HG03095 (cell line): Measurements from ENCODE around the gene AHCYL2.
"Not testable (repeated sequence)": the region's sequence is repeated elsewhere in the genome, so short reads cannot be mapped to it uniquely, and the experiment has no call there.

ENCODE experiments used
- ATAC-seq: cut with Tn5 transposase; IDR thresholded peaks from one replicate; pipeline ENCODE4 v1.9.1; 2021; ENCODE audit warnings: moderate library complexity; ENCODE audit not compliant: unreplicated experiment

Gene AHCYL2

GRCh38 chr7:129282865-129283264 is 58.0 kb downstream of the AHCYL2 start:
- ATAC-seq, result no peak

GRCh38 chr7:129283936-129284335 is 59.1 kb downstream of the AHCYL2 start:
- no peak for ATAC-seq

GRCh38 chr7:129285111-129285510 is 60.3 kb downstream of the AHCYL2 start:
- ATAC-seq, result no peak

- no peak for ATAC-seq
Measured at GRCh38 chr7:129292861-129293260, 68.0 kb downstream of the AHCYL2 start.

- ATAC-seq, result no peak
Measured at GRCh38 chr7:129295015-129295423, 70.2 kb downstream of the AHCYL2 start.

GRCh38 chr7:129298268-129298893 is 73.6 kb downstream of the AHCYL2 start:
- ATAC-seq, result no peak

GRCh38 chr7:129299889-129300288 is 75.1 kb downstream of the AHCYL2 start:
- no peak for ATAC-seq

- ATAC-seq, result not testable (repeated sequence)
Measured at GRCh38 chr7:129300299-129300698, 75.5 kb downstream of the AHCYL2 start.

GRCh38 chr7:129307592-129307991 is 82.8 kb downstream of the AHCYL2 start:
- ATAC-seq, result no peak

- no peak for ATAC-seq
Measured at GRCh38 chr7:129308047-129308446, 83.2 kb downstream of the AHCYL2 start.

- no peak for ATAC-seq
Measured at GRCh38 chr7:129311429-129311828, 86.6 kb downstream of the AHCYL2 start.

- no peak for ATAC-seq
Measured at GRCh38 chr7:129313282-129313681, 88.5 kb downstream of the AHCYL2 start.

GRCh38 chr7:129315960-129316359 is 91.1 kb downstream of the AHCYL2 start:
- ATAC-seq, result no peak

GRCh38 chr7:129317450-129317849 is 92.6 kb downstream of the AHCYL2 start:
- ATAC-seq, result no peak

- no peak for ATAC-seq
Measured at GRCh38 chr7:129327076-129327475, 102.2 kb downstream of the AHCYL2 start.

GRCh38 chr7:129332254-129333035 is 107.6 kb downstream of the AHCYL2 start:
- ATAC-seq, result no peak

- ATAC-seq, result no peak
Measured at GRCh38 chr7:129334473-129334872, 109.6 kb downstream of the AHCYL2 start.

GRCh38 chr7:129338450-129338849 is 113.6 kb downstream of the AHCYL2 start:
- ATAC-seq, result no peak

- ATAC-seq, result no peak
Measured at GRCh38 chr7:129341212-129341611, 116.4 kb downstream of the AHCYL2 start.

- ATAC-seq, result no peak
Measured at GRCh38 chr7:129341816-129342806, 117.3 kb downstream of the AHCYL2 start.

GRCh38 chr7:129343099-129343700 is 118.4 kb downstream of the AHCYL2 start:
- no peak for ATAC-seq
